GM19328 (cell line): ENCODE data around the gene MAMDC2.
"Not testable (repeated sequence)": the region's sequence is repeated elsewhere in the genome, so short reads cannot be mapped to it uniquely, and the experiment has no call there.

Source experiments
- ATAC-seq: cut with Tn5 transposase; IDR thresholded peaks from one replicate; pipeline ENCODE4 v1.9.1; 2021; ENCODE audit warnings: mild to moderate bottlenecking, moderate library complexity; ENCODE audit not compliant: unreplicated experiment

Gene MAMDC2

GRCh38 chr9:70170151-70170790 lies 126.6 kb downstream of the MAMDC2 start:
- no peak for ATAC-seq

- no peak for ATAC-seq
Observed at GRCh38 chr9:70172532-70172931, 128.9 kb downstream of the MAMDC2 start.

GRCh38 chr9:70177121-70177520 lies 133.5 kb downstream of the MAMDC2 start:
- ATAC-seq = no peak

GRCh38 chr9:70192707-70193106 lies 149.1 kb downstream of the MAMDC2 start:
- no peak for ATAC-seq

- no peak for ATAC-seq
Observed at GRCh38 chr9:70195456-70195855, 151.8 kb downstream of the MAMDC2 start.

GRCh38 chr9:70197216-70198044 lies 153.8 kb downstream of the MAMDC2 start:
- ATAC-seq = no peak

- ATAC-seq = not testable (repeated sequence)
Observed at GRCh38 chr9:70204743-70205142, 161.1 kb downstream of the MAMDC2 start.

GRCh38 chr9:70205366-70206020 lies 161.8 kb downstream of the MAMDC2 start:
- ATAC-seq = no peak

GRCh38 chr9:70217029-70217428 lies 173.4 kb downstream of the MAMDC2 start:
- no peak for ATAC-seq

- ATAC-seq = no peak
Observed at GRCh38 chr9:70218767-70219166, 175.1 kb downstream of the MAMDC2 start.

- no peak for ATAC-seq
Observed at GRCh38 chr9:70220216-70220615, 176.6 kb downstream of the MAMDC2 start.

- no peak for ATAC-seq
Observed at GRCh38 chr9:70222354-70222753, 178.7 kb downstream of the MAMDC2 start.

- no peak for ATAC-seq
Observed at GRCh38 chr9:70228118-70228517, 184.5 kb downstream of the MAMDC2 start.

GRCh38 chr9:70228611-70229010 lies 185.0 kb downstream of the MAMDC2 start:
- no peak for ATAC-seq

- ATAC-seq = no peak
Observed at GRCh38 chr9:70229026-70229425, 185.4 kb downstream of the MAMDC2 start.

- no peak for ATAC-seq
Observed at GRCh38 chr9:70229579-70229978, 185.9 kb downstream of the MAMDC2 start.

- ATAC-seq = no peak
Observed at GRCh38 chr9:70232476-70232875, 188.8 kb downstream of the MAMDC2 start.

- ATAC-seq = not testable (repeated sequence)
Observed at GRCh38 chr9:70234208-70234607, 190.6 kb downstream of the MAMDC2 start.

- not testable (repeated sequence) for ATAC-seq
Observed at GRCh38 chr9:70245952-70246351, 202.3 kb downstream of the MAMDC2 start.

GRCh38 chr9:70250221-70250620 lies 206.6 kb downstream of the MAMDC2 start:
- no peak for ATAC-seq

- ATAC-seq = no peak
Observed at GRCh38 chr9:70255486-70255885, 211.8 kb downstream of the MAMDC2 start.

GRCh38 chr9:70256123-70256551 lies 212.5 kb downstream of the MAMDC2 start:
- no peak for ATAC-seq
